ENCODE data around the gene CBX2.
A peak's percentile ranks its signal among the peaks of the same experiment; 100 is the strongest.
"Not testable (repeated sequence)": the region's sequence is repeated elsewhere in the genome, so short reads cannot be mapped to it uniquely, and the experiment has no call there.

Gene CBX2

DNA sequence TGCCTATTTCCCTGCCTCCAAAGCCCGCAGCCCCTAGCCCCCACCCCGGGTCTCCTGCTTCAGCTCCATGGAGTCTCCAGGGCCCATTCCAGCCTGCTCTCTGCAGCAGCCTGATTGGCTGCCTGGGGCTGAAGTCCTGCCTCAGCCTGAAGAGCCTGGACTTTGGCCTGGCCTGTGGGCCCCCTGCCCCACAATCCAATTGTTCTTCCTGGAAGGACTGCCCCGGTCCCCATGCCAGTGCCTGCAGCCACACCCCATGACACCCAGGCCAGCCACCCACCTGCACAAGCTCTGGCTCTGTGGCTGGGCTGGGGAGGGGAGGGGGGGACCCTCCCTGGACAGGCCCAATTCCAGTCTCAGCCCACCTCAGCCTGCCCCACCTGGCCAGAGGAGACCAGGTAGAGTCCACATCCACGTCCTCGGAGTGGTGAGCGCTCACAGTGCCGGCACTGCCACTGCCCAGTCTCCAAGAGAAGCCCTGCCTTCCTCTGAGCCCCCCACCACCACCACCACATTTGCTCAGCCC is 34.9 kb upstream of the CBX2 start:
- no peak for DNase-seq (ENCODE audit: low read depth)

DNA sequence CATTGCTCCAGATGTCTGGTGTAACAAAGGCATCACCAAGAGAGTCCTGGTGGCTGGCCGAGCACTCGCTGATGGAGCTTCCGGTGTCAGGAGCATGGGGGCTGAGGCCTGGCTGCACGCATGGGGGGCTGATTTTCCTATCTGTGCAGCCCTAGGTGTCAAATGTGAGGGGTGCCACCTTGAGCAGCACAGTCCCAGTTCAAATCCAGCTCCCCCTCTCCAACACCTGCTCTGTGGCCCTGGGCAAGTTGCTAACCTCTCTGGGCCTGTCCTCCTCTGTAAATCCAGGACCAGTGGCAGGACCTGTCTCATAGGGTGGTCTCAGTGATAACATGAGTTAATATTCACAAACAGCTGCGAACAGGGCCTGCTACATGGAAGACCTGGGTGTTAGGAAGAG is 34.3 kb upstream of the CBX2 start:
- no peak for DNase-seq (ENCODE audit: low read depth)

DNA sequence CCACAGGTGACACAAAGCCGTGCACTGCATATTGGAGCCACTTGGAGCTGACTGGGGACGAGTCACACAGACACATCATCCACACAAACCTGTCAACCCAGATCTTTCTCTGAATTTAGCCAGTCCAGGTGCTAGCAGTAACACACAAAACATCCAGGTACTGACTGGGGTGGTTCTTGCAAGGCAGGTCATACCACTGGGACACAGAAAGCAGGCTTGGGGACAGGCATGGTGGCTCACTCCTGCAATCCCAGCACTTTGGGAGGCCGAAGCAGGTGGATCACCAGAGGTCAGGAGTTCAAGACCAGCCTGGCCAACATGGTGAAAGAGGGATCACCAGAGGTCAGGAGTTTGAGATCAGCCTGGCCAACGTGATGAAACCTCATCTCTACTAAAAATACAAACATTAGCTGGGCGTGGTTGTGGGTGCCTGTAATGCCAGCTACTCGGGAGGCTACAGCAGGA is 32.3 kb upstream of the CBX2 start:
- no peak for DNase-seq (ENCODE audit: low read depth)

DNA sequence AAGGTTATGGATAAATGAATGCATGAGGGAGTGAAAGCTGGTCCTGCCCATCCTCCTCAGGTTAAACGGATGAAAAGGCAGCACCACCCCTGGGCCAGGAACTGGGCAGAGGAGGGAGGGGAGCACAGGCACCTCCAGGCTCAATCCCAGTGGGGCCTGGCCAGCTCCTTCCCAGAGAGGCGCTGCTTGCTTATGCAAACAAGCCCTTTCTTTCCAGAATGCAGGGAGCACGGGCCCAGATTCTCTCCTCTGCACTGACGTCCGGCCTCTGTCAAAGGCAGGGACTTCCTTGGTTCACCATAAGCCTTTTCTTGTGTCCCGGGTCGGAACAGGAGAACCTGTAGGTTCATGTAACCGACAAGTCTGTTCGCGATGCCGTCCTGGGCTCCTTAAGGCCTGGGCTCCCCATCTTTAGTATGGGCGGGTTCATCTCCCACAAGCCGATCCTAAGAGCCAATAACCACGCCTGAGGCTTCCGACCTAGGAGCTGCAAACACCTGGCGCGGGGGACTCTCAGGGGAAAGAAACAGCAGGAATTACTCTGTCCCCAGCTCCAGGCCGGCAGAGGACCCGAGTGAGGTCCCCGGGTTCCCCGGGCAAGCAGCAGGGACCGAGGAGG is 30.9 kb upstream of the CBX2 start:
- no peak for DNase-seq (ENCODE audit: low read depth)

DNA sequence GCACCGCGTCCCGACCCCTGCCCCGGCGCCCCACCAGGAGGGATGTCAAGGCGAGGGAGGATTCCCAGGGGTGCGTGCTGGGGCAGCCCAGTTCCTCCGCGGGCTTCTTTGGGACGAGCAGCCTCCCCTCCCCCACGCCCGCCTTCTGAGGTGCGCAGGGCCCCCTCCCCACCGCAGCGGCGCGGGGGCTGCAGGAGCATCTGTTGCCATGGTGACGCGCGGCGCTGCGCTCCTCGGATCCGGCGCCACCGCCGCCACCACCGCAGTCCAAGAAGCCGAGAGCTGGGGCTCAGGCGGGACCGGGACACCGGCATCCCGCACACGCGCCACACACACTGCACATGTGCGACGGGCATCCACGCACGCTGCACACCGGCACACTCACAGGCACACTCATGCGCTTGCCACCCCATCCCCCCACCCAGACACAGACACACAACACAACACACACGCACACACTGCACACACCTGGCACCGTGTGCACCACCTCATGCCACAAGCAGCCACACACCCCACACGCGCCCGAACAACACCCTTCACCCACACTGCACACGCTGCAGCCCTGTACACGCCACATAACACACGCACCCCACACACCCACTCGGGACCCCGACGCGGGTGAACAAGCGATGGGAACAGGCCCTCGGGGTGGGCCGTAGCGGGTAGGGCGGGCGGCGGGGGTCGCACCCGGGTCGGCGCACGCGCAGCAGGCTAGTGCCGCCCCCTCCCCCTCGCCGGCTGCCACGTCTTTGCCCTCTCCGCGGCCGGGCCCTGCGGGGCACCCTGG is 30.2 kb upstream of the CBX2 start:
- DNase-seq (ENCODE audit: low read depth): no peak

DNA sequence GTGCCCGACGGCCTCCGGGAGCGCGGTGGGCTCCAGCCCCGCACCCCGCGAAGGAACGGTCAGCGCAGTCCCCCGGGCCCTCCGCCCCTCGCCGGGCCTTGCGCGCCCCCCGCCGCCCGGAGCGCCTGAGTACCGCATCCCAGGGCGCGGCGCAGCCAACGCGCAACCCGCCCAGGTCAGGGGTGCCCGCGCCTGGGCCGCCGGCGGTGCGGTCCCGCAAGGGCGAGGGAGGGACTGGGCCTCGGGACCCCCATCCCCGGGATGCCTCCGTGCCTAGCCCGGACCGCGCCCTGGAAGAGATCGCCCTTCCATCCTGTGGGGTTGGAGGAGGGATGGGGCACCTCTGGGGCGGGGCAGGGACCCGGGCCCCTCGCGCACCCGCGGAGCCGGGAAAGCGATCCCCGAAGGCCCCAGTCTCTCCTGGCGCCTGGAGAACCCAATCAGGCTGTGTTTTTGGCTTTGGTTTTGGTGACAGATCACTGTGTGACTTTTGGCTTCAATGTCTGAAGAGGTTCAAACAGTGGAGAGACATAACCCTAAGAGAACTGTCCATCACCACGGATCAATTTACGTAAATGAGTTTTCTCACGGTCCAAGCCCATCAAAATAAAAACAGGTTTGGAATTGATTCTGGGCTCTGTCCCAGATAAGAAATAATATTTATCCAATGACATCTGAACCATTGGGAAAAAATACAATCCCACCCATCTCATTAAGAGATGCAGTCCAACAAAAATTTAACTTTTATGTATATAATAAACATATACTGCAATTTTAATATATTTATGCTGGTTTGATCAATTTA is 29.5 kb upstream of the CBX2 start:
- DNase-seq (ENCODE audit: low read depth): no peak

DNA sequence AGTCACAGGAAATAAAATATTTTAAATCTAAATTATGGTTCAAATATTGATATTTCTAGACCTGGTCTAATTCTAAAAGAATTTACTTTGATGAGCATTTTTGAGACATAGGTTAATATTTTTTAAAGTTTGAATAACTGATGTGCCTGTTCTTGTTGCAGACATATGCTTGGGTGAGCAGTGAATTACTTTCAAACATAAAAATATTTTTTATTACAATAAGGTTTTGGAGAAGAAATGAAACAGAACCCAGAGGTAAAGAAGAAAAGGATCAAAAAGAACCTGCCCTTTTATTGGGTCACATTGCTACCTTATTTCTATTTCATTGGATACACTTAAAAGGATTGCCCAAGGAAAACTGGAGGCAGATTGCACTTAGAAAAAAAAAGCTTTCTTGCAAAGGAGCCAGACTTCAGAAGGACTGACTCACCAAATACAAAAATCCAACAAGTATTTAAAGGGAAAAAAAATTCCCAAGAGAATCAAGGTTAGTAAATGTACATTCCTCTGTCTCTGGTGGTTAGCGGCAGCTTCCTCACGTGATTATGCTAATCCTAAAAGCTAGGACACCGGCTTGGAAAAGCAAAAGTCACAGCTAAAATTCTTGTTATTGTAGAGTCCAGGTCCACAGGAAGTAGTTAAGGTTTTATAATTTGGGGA is 28.7 kb upstream of the CBX2 start:
- peak; percentile 70 for DNase-seq (ENCODE audit: low read depth)

DNA sequence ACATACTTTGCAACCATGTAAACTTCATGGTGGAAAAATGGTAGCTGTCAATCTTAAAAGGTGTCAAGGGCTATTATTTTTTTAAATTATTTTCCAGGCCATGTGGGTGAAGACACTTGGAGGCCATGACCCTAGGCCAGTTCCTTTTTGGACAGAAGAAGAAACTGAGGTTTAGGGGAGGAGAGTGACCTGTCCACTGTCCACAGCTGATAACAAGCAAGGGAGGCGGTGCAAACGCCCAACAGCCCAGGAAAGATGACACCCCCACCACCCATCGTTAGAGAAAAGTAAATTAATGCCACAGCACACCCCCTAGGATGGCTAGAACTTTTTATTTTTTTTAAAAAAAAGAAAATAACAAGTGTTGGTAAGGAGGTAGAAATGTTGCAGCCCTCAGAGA is 28.0 kb upstream of the CBX2 start:
- no peak for DNase-seq (ENCODE audit: low read depth)

DNA sequence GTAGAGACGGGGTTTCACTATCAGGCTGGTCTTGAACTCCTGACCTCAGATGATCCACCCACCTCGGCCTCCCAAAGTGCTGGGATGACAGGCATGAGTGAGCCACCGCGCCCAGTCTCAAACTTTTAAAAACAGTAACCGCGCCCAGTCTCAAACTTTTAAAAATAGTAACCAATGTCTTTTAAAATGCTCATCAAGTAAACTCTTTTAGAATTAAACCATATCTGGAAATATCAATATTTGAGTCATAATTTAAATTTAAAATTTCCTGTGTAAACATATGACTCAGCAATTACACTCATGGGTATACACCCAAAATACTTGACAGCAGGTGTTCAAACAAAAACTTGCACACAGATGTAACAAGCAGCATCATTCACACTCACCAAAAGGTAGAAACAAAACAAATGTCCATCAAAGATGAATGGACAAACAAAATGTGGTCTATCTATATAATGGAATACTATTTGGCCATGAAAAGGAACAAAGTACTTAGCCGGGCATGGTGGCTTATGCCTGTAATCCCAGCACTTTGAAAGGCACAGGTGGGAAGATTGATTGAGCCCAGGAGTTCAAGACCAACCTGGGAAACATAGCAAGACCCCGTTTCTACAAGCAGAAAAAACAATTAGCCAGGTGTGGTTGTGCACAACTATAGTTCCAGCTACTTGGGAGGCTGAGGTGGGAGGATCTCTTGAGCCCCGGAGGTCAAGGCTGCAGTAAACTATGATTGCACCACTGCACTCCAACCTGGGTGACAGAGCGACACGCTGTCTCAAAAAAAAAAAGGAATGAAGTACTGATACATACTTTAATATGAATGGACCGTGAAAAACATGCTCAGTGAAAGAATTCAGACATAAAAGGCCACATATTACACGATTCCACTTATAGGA is 27.1 kb upstream of the CBX2 start:
- DNase-seq (ENCODE audit: low read depth): no peak

DNA sequence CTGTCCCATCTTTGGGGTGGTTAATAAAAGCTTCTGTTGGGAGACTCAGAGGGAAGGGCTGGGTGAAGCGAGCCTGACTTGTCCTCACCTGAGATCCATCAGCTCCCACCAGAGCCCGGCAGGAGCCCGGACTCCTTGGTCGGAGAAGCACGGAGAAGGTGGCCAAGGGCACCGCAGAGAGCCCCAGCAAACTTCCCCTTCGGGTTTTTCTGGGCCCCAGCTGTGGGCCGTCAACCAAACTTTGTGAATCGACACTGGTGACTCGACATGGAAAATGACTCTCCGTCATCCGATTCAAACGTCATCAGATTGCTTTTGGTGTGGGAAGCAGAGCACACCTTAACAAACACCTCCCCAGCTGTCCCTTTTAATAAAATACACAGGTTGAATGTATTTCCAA is 25.8 kb upstream of the CBX2 start:
- no peak for DNase-seq (ENCODE audit: low read depth)

DNA sequence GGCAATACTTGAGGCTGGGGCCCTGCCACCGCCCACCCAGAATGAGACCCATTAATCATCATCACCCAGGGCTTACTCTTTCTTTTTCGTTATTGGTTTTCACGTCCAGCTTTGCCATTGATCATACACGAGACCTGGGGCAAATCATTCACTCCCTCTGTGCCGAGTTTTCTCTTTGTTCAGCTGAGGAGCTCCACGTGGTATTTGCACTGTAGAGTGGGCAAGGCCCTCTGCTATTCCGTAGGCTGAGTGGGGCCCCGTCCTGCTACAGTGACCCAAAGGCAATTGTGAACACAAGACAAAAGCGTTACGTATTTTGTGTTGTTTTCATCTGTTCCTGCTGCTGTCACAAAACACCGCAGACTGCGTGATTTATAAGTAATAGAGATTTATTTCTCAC is 23.6 kb upstream of the CBX2 start:
- DNase-seq (ENCODE audit: low read depth): no peak

DNA sequence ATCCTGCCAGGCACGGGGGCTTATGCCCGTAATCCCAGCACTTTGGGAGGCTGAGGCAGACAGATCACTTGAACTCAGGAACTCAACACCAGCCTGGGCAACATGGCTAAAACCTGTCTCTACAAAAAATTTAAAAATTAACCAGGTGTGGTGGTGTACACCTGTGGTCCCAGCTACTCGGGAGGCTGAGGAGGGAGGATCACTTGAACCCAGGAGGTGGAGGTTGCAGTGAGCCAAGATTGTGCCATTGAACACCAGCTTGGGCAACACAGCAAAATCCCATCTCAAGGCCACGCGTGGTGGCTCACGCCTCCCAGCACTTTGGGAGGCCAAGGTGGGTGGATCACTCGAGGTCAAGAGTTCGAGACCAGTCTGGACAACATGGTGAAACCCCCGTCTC is 23.0 kb upstream of the CBX2 start:
- DNase-seq (ENCODE audit: low read depth): not testable (repeated sequence)

DNA sequence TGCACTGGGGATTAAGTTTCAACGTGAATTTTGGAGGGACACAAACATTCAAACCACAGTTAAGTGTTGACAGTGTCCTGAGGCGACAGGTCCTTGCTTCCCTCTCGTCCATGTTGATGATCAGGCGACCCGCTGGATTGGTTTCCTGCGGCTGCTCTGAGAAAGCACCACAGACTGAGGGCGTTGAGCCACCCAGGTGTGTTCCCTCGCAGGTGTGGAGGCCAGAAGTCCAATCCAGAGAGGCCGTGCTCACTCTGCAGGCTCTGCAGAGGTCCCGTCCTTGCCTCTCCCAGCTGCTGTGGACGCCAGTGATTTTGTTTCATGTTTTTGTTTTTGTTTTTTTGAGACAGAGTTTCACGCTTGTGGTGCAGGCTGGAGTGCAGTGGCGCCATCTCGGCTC is 22.4 kb upstream of the CBX2 start:
- DNase-seq (ENCODE audit: low read depth): no peak

DNA sequence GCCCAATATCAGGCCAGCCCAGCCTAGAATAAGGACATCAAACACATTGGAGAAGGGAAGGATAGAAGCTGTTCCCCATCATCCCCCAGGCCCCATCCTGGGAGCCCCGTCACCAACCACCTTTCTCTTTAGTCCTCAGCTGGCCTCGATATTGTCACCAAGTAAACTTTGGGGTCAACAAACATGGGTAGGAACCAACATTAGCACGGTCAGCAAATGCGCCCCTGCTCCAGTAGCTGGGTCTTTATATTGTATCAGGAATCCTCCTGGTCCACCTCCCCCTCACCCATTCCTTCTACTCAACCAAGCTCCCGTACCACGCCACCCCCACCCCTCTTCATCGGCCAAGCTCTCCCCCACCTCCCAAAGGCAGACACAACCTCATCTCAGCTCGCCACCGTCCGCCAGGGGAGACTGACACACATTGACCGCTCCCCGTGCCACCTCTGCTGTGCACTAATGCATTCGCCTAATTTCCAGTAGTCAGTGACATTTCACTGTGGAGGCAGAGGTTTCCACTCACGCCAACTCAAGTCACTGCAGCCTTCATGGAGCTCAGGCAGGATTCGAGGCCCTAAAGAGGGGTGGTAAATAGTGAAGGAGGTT is 20.7 kb upstream of the CBX2 start:
- DNase-seq (ENCODE audit: low read depth): no peak

DNA sequence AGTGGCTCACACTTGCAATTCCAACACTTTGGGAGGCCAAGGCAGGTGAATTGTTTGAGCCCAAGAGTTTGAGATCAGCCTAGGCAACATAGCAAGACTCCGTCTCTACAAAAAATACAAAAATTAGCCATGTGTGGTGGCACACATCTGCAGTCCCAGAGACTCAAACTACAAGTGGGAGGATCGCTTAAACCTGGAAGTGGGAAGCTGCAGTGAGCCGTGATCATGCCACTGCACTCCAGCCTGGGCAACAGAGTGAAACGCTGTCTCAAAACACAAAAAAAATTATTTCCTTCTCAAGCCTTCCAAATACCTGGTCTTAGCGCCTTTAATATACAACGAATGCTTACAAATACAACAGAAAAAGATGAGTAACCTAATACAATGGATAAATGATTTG is 19.7 kb upstream of the CBX2 start:
- no peak for DNase-seq (ENCODE audit: low read depth)

DNA sequence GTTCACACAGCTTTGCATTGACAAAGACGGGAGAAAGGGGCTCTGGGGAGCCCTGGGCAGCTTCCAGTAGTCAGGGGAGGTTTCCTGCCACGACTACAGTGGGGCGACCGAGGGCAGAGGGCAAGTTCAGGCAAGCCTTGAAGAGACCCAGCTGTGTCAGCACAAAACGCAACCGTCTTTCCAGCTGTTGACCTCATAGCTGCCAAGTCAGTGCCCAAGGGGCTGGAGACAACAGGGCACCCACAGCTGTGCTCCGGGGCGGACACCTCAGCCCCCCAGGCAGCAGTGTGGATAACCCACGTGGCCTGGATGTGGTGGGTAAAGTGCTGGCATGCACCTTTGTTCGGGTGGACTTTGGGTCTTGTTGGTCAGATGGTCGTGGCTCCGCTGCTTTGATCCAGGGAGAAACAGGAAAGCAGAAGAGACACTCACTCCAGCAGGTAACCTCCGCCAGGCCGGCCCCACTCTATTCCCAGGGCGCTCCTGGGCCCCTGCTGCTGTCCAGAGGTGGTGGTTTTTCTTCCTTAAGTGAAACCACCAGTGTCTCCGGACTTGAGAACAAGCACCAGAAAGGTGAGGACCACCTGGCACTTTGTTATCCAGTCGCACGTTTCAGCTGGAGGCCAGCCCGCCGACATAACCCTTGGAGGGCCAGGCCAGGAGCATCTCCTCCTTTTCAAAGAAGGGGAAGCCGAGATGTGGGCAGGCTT is 17.6 kb upstream of the CBX2 start:
- DNase-seq (ENCODE audit: low read depth): no peak

DNA sequence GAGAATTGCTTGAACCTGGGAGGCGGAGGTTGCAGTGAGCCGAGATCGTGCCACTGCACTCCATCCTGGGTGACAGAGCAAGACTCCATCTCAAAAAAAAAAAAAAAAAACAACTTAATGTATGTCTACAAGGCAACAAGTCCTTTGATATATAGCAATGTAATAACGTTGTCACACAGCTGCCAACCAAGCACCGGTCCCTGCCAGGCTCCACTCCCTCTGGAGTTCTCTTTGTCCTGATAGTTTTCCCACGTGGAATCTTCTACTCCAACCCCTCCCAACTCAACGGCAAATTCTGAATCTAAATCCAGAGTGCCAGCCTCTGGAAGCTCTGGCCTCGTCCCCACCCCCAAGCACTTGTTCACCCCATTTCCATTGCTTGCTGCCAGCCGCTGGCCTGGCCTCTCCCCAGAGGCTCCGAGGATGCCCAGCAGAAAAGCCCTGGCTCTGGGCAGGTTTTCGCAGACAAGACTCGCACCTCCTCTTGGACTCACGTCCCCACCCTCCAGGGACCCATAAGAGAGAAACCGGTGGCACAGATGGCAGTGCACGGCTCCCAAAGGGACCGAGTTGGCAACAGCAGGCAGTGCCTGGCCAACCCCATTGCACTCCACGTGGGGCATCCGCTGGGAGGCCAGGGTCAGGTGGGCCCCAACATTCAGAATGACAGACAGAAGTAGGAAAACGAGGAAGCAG is 15.9 kb upstream of the CBX2 start:
- no peak for DNase-seq (ENCODE audit: low read depth)

DNA sequence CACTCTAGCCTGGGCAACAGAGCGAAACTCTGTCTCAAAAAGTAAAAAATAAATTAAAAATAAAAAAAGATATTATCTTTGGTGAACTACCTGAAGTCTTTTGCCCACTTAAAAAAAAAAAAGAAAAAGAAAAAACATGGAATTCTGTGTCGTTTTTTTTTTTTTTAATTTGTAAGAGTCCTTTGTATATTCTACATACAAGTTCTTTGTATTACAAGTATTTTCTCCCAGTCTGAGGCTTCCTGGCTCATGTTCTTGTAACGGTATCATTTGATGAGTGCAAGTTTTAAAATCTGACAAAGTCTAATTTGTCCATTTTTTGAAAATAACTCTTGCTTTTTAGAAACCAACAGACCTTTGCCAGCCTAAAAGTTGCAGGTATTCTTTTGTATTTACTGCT is 12.2 kb upstream of the CBX2 start:
- DNase-seq (ENCODE audit: low read depth): no peak

All from fibroblast of gingiva (primary cell).